Measurements from ENCODE around the gene TSPAN8.
"Not testable (repeated sequence)": the region's sequence is repeated elsewhere in the genome, so short reads cannot be mapped to it uniquely, and the experiment has no call there.

DNA sequence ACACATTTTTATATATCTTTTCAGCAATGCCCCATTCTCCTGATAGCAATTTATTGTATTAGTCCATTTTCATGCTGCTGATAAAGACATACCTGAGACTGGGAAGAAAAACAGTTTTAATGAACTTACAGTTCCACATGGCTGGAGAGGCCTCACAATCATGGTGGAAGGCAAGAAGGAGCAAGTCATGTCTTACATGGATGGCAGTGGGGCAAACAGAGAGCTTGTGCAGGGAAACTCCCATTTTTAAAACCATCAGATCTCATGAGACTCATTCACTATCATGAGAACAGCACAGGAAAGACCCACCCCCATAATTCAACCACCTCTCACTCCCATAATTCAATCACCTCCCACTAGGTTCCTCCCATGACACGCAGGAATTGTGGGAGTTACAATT is 44.7 kb downstream of the TSPAN8 start:
- not testable (repeated sequence) for TF ChIP-seq EP300, POLR2A (IDR thresholded peaks at IDR 0.05)
- TF ChIP-seq, protein P1, sequence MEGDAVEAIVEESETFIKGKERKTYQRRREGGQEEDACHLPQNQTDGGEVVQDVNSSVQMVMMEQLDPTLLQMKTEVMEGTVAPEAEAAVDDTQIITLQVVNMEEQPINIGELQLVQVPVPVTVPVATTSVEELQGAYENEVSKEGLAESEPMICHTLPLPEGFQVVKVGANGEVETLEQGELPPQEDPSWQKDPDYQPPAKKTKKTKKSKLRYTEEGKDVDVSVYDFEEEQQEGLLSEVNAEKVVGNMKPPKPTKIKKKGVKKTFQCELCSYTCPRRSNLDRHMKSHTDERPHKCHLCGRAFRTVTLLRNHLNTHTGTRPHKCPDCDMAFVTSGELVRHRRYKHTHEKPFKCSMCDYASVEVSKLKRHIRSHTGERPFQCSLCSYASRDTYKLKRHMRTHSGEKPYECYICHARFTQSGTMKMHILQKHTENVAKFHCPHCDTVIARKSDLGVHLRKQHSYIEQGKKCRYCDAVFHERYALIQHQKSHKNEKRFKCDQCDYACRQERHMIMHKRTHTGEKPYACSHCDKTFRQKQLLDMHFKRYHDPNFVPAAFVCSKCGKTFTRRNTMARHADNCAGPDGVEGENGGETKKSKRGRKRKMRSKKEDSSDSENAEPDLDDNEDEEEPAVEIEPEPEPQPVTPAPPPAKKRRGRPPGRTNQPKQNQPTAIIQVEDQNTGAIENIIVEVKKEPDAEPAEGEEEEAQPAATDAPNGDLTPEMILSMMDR (IDR thresholded peaks at IDR 0.05) = not testable (repeated sequence)
